T-helper 9 cell (primary cell): ENCODE measurements around the gene KATNIP.

Experiments
- DNase-seq: peaks from one replicate; pipeline ENCODE4 v3.0.0-alpha.2; 2020

Gene KATNIP

GRCh38 chr16:27585200-27585599 lies 35.3 kb downstream of the KATNIP start:
- no peak for DNase-seq

DNA sequence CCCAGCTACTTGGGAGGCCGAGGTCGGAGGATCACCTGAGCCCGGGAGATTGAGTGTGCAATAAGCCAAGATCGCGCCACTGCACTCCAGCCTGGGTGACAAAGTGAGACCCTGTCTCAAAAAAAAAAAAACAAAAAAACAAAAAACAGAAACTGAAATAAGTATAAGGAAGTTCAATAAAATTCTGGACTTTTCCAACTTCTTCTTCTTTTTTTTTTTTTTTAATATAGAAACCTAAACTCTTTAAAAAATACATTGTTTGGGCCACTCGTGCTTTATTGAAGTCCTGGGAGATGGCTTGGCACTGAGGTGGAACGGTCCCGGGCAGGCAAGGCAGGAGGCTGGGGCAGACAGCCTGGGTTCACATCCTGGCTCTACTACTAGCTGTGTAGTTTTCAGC lies 36.8 kb downstream of the KATNIP start:
- no peak for DNase-seq

DNA sequence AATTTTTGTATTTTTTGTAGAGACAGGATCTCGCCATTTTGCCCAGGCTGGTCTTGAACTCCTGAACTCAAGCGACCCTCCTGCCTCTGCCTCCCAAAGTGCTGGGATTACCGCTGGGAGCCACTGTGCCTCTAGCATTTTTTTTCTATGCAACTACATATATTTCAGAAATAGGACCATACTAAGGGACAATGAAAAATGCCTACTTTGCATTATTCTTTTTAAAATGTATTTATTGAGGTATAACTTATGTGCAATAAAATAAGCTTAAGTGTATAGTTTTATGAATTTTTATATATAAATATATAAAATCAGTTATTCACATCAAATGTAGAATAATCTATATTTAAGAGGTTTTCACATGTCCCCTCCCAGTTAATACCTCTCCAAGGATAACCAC lies 38.1 kb downstream of the KATNIP start:
- DNase-seq: no peak

DNA sequence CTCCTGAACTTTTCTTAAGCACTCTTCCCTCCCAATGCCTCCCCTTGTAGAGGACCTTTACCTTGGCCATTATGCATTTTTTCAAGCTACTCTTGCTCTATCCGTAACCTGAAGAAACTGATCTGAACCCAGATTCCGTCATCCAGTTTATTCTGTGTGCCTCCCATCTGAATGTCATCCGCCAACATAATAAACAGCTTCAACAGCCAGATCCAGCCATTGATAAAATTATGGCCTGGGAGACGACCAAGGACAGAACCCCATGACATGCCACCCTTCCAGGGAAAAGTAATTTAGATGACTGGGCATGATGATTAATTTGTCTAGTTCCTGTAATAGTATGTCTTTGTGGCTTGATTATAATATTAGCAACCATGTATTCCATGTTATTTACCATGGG lies 41.9 kb downstream of the KATNIP start:
- DNase-seq: no peak

- no peak for DNase-seq
Observed at GRCh38 chr16:27595475-27595874, 45.5 kb downstream of the KATNIP start.

DNA sequence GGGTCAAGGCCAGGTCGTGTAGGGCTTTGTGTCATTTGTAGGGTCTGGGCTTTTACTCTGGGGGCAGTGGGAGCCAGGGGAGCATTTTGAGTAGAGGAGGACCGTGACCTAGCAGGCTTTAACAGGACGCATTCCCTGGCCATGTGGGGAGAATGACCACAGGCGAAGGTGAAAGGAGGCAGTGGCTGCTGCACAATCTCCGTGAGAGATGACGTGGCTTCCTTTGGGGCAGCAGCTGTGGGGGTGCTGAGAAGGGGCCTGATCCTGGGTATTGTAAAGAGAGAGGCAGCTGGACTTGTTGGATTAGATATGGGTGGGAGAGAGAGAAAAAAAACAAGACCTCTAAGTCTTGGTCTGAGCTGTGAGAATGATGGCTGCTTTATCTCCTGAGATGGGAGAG lies 46.0 kb downstream of the KATNIP start:
- no peak for DNase-seq

- DNase-seq: no peak
Observed at GRCh38 chr16:27596411-27596810, 46.5 kb downstream of the KATNIP start.

GRCh38 chr16:27597361-27597760 lies 47.4 kb downstream of the KATNIP start:
- DNase-seq: no peak

DNA sequence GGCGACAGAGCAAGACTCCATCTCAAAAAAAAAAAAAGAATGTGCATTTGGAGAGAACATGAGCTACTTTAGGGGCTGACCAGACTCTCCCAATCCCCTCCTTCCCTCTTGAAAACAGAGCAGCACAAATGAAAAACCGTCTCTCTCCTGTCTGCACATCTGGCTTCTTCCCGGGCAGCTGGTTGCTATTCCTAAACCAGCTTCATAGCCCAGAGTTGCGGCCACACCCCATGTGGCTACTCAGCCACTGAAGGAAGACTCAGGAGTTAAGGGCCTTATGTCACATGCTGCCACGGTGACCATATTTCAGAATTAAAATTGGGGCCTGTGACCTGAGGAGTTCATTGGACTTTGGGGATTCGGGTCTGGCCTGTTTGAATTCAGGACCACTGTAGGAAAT lies 48.3 kb downstream of the KATNIP start:
- no peak for DNase-seq

DNA sequence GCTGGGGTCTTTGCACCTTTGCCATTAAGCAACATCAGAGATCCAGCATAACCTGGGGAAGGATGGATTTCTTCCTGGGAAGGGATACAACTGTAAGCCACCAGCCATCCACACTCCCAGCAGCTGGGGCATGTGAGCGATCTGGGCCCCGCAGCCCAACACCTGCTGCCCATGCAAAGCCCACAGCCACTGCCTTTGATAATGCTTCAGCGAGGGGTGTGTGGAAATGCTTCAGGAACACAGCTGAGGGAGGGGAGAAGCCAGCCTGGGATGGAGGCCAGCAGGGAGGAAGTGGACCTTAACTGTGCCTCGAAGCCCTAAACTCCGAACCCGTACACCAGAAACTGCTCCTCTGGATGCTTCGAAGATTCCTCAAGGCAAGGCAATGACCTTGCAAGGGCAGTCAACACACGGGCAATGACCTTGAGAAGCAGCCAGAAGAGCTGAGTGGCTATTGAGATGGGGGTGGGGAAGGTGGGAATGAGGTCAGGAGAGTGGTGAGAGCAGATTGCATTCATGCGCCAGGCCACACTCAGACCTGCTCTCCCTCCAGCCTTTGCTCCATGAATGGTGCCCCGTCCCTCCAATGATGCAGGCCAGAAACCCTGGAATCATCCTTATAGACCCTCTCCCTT lies 49.1 kb downstream of the KATNIP start:
- DNase-seq: no peak

GRCh38 chr16:27599606-27600005 lies 49.7 kb downstream of the KATNIP start:
- DNase-seq: no peak
